ENCODE results near the gene RBMX. TPM values are rescaled to one million over a fixed set of nuclear protein-coding genes. Genes with fewer than 3 reads are reported as not detected.

RBMX gene
- total and polyA plus RNA-seq, 2 of the 4 experiments (the other 2 are of a cell fraction) = 151 to 337 TPM

- in situ Hi-C loops (cut with MboI; ENCODE audit: low sequenced_read_pairs) = no loop called here
- Histone ChIP-seq H3K14ac (replicated peaks; ENCODE audit: low read depth, low read length) (no peak overlapping the region), H3K4me1 (ENCODE audit: control insufficient read depth, insufficient read depth, low read length) (peaks cover 4% of the 10 kb centered on the region; the same call in 1 of the 2 replicates), H2BK20ac (ENCODE audit: low read depth, low read length) (no peak overlapping the region), H3K4ac (ENCODE audit: low read depth, low read length) (no peak overlapping the region), H2BK15ac (ENCODE audit: low read depth, low read length) (no peak overlapping the region), H3K4me2 (ENCODE audit: low read depth, low read length) (no peak overlapping the region), H3K79me1 (ENCODE audit: low read depth in 1 of 2, low read length in 2 of 2) (no peaks in the 10 kb centered on the region), H2AK5ac (ENCODE audit: low read depth, low read length) (no peak overlapping the region), H3K27ac (ENCODE audit: insufficient read depth, low read length) (no peak overlapping the region), H3K9me1 (ENCODE audit: insufficient read depth, low read length) (no peaks in the 10 kb centered on the region), H3K56ac (ENCODE audit: extremely low read depth, insufficient read depth, low read length) (no peak overlapping the region), H4K5ac (ENCODE audit: low read depth, low read length) (no peak overlapping the region), H2AFZ (replicated peaks; ENCODE audit: low read length, poor library complexity) (no peak overlapping the region), H3K23ac (ENCODE audit: low read depth, low read length) (no peak overlapping the region), H4K8ac (ENCODE audit: low read depth in 2 of 2, low read length in 2 of 2) (no peak overlapping the region), H3K9me3 (ENCODE audit: control insufficient read depth, insufficient read depth, low read length) (no peaks in the 10 kb centered on the region), H3K18ac (ENCODE audit: low read depth, low read length) (no peak overlapping the region), H2AK9ac (replicated peaks; ENCODE audit: low read depth, low read length, poor library complexity) (no peak overlapping the region), H4K91ac (ENCODE audit: insufficient read depth, low read depth, low read length) (no peak overlapping the region), H3K9ac (ENCODE audit: low read depth, low read length) (no peak overlapping the region), H3K4me3 (ENCODE audit: insufficient read depth, low read depth, low read length) (no peak overlapping the region), H2BK120ac (ENCODE audit: low read depth, low read length) (no peak overlapping the region), H2BK5ac (ENCODE audit: low read depth, low read length, poor library complexity, severe bottlenecking) (no peak overlapping the region), H3K36me3 (ENCODE audit: control insufficient read depth, insufficient read depth, low read length) (no peaks in the 10 kb centered on the region), H3K27me3 (ENCODE audit: control insufficient read depth, insufficient read depth, low read length) (no peaks in the 10 kb centered on the region), H4K20me1 (ENCODE audit: insufficient read depth, low read length) (no peaks in the 10 kb centered on the region)
- ATAC-seq (ENCODE audit: low read depth) (no peak), DNase-seq (no peak)
- CTCF ChIA-PET = no interaction called here
- TF ChIP-seq POLR2A (IDR thresholded peaks at IDR 0.05; ENCODE audit: low read depth, low read length) (no peak), RAD21 (IDR thresholded peaks at IDR 0.05; ENCODE audit: low read length) (no peak), FOS (IDR thresholded peaks at IDR 0.05; ENCODE audit: low read depth, low read length) (no peak), USF2 (IDR thresholded peaks at IDR 0.05; ENCODE audit: low read depth, low read length) (no peak), ELK1 (IDR thresholded peaks at IDR 0.05; ENCODE audit: borderline replicate concordance, low read depth, low read length) (no peak)
- POLR2A ChIA-PET (ENCODE audit: unreplicated experiment) = no interaction called here
- BruUV-seq (replicated peaks) = no TSS peak
- WGBS, 2 experiments (ENCODE audit: extremely low coverage in 2 of 2, insufficient read length in 1 of 2) = no CpG with 5 or more reads among the region's 5 CpGs
- dilution Hi-C loops (cut with HindIII; ENCODE audit: low sequenced_read_pairs, unreplicated experiment) = no loop called here
- intact Hi-C loops (cut with micrococcal nuclease) = no loop called here
Measured at GRCh38 chrX:136829413-136829812, 51.1 kb downstream of the RBMX start.
